ELR (cell line): Measurements from ENCODE around the gene CTTNBP2.

Source experiments
- DNase-seq: peaks from one replicate; pipeline ENCODE4 v3.0.0-alpha.2; 2015; ENCODE audit warnings: low read depth

Gene CTTNBP2

GRCh38 chr7:117873310-117874190, at the start of gene CTTNBP2:
CTTNBP2 (minus strand) TSS chr7:117873441; CDS start chr7:117873415, 26 bp downstream.
- peak; percentile 29 for DNase-seq

GRCh38 chr7:117916309-117916708, 43.1 kb upstream of the CTTNBP2 start:
- no peak for DNase-seq

GRCh38 chr7:117912421-117912820, 39.2 kb upstream of the CTTNBP2 start:
- no peak for DNase-seq

GRCh38 chr7:117908031-117908795, 35.0 kb upstream of the CTTNBP2 start:
- DNase-seq = no peak

GRCh38 chr7:117907049-117907640, 33.9 kb upstream of the CTTNBP2 start:
- DNase-seq = no peak

GRCh38 chr7:117902314-117902889, 29.2 kb upstream of the CTTNBP2 start:
- no peak for DNase-seq

- no peak for DNase-seq
Observed at GRCh38 chr7:117901089-117901797, 28.0 kb upstream of the CTTNBP2 start.

- DNase-seq = no peak
Observed at GRCh38 chr7:117896339-117896738, 23.1 kb upstream of the CTTNBP2 start.

GRCh38 chr7:117895276-117895675, 22.0 kb upstream of the CTTNBP2 start:
- DNase-seq = no peak

- no peak for DNase-seq
Observed at GRCh38 chr7:117894037-117894436, 20.8 kb upstream of the CTTNBP2 start.

- no peak for DNase-seq
Observed at GRCh38 chr7:117892821-117893220, 19.6 kb upstream of the CTTNBP2 start.

- DNase-seq = no peak
Observed at GRCh38 chr7:117889611-117890010, 16.4 kb upstream of the CTTNBP2 start.

GRCh38 chr7:117888627-117889026, 15.4 kb upstream of the CTTNBP2 start:
- no peak for DNase-seq

- no peak for DNase-seq
Observed at GRCh38 chr7:117882594-117882993, 9.4 kb upstream of the CTTNBP2 start.

- no peak for DNase-seq
Observed at GRCh38 chr7:117876761-117877160, 3.5 kb upstream of the CTTNBP2 start.

- no peak for DNase-seq
Observed at GRCh38 chr7:117875566-117875965, 2.3 kb upstream of the CTTNBP2 start.

GRCh38 chr7:117874191-117874700, 1.0 kb upstream of the CTTNBP2 start:
- DNase-seq = no peak

- no peak for DNase-seq
Observed at GRCh38 chr7:117872561-117873309, 506 bp downstream of the CTTNBP2 start.

GRCh38 chr7:117871778-117872538, 1.3 kb downstream of the CTTNBP2 start:
- DNase-seq = no peak

- no peak for DNase-seq
Observed at GRCh38 chr7:117871401-117871777, 1.9 kb downstream of the CTTNBP2 start.
